Measurements from ENCODE around the gene MTRFR. TPM values are rescaled to one million over a fixed set of nuclear protein-coding genes. Genes with fewer than 3 reads are reported as not detected.

MTRFR gene
- total RNA-seq, 1 experiment from 2014 or later, result 14.8 TPM

GRCh38 chr12:123278101-123278627, 44.9 kb downstream of the MTRFR start:
- no peaks in the 10 kb centered on the region; a peak in 1 of 7 replicates for H3K36me3 Mint-ChIP-seq (ENCODE audit: insufficient read depth in 1 of 3, low read depth in 3 of 3)
- no peak overlapping the region for H3K4ac ChIP-seq (ENCODE audit: low read depth, low read length)
- no peak for DNase-seq
- H4K8ac ChIP-seq (replicated peaks; ENCODE audit: insufficient read length, low read depth, low read length), result no peak overlapping the region
- H4K5ac ChIP-seq (ENCODE audit: insufficient read length, low read depth, low read length), result no peak overlapping the region
- no peaks in the 10 kb centered on the region for H3K27me3 ChIP-seq (ENCODE audit: insufficient read depth, low read length)
- H3K4me3 Mint-ChIP-seq, result no peak overlapping the region
- H3K79me2 ChIP-seq (ENCODE audit: insufficient read depth, low read length), result no peaks in the 10 kb centered on the region
- H3K9me3 Mint-ChIP-seq, result no peaks in the 10 kb centered on the region
- no peak overlapping the region for H2BK120ac ChIP-seq (ENCODE audit: low read depth, low read length, poor library complexity, severe bottlenecking)
- no peak overlapping the region for H3K27ac ChIP-seq (ENCODE audit: insufficient read length, low read depth, low read length)
- H2BK12ac ChIP-seq (ENCODE audit: insufficient read length, low read depth, low read length), result no peak overlapping the region
- no peak overlapping the region for H3K56ac ChIP-seq (ENCODE audit: insufficient read length, low read depth, low read length)
- H3K4me2 ChIP-seq (ENCODE audit: insufficient read depth, insufficient read length, low read length), result no peak overlapping the region
- H4K20me1 ChIP-seq (ENCODE audit: control insufficient read depth, insufficient read depth, insufficient read length), result no peaks in the 10 kb centered on the region
- H2BK20ac ChIP-seq (ENCODE audit: low read depth, low read length, poor library complexity, severe bottlenecking), result no peak overlapping the region
- no peak overlapping the region for H3K14ac ChIP-seq (ENCODE audit: insufficient read depth, low read length)
- no peak overlapping the region for H2BK15ac ChIP-seq (ENCODE audit: low read depth, low read length)
- peaks cover 4 to 5% of the 10 kb centered on the region in 2 experiments for H3K4me1 Mint-ChIP-seq
- no peak overlapping the region for H2BK5ac ChIP-seq (ENCODE audit: insufficient read length, low read length)
- H3K4me1 ChIP-seq (ENCODE audit: insufficient read depth, low read length), result no peaks in the 10 kb centered on the region
- no peak overlapping the region for H3K23ac ChIP-seq (ENCODE audit: insufficient read length, low read depth, low read length)
- WGBS (ENCODE audit: extremely low coverage, insufficient read length, low lambda C conversion rate), result no CpG with 5 or more reads among the region's 2 CpGs
- H4K91ac ChIP-seq (ENCODE audit: insufficient read length, low read depth, low read length), result no peak overlapping the region
- no peaks in the 10 kb centered on the region for H3K27me3 Mint-ChIP-seq (ENCODE audit: low read depth)
- H3K27ac Mint-ChIP-seq, result no peak overlapping the region
- no peak overlapping the region for H2AK5ac ChIP-seq (ENCODE audit: insufficient read length, low read length)
- H2AFZ ChIP-seq (ENCODE audit: low read length), result no peak overlapping the region
- no peak overlapping the region for H3T11ph ChIP-seq (ENCODE audit: low read length)
- no peaks in the 10 kb centered on the region for H3K9me3 ChIP-seq (ENCODE audit: control insufficient read depth, low read depth, low read length)
- H3K9ac ChIP-seq (ENCODE audit: extremely low read depth, insufficient read length, low read length), result no peak overlapping the region
- no peak for TF ChIP-seq CTCF (conservative IDR thresholded peaks at IDR 0.05)
- H3K79me1 ChIP-seq (ENCODE audit: insufficient read depth, low read depth, low read length, poor library complexity, severe bottlenecking), result no peaks in the 10 kb centered on the region
- no peaks in the 10 kb centered on the region for H3K23me2 ChIP-seq (ENCODE audit: insufficient read length, low read depth, low read length, poor library complexity, severe bottlenecking)
- no peak overlapping the region for H3K18ac ChIP-seq (ENCODE audit: insufficient read length, low read depth, low read length)
